ENCODE measurements around the gene ADAMTSL3.

Gene ADAMTSL3

GRCh38 chr15:83654379-83655236 lies 685 bp downstream of the ADAMTSL3 start:
- no peak for DNase-seq (ENCODE audit: low read depth)

GRCh38 chr15:83655237-83655616 lies 1.3 kb downstream of the ADAMTSL3 start:
- DNase-seq (ENCODE audit: low read depth): no peak

GRCh38 chr15:83656192-83656591 lies 2.3 kb downstream of the ADAMTSL3 start:
- no peak for DNase-seq (ENCODE audit: low read depth)

GRCh38 chr15:83656943-83657528 lies 3.1 kb downstream of the ADAMTSL3 start:
- no peak for DNase-seq (ENCODE audit: low read depth)

GRCh38 chr15:83657549-83657948 lies 3.6 kb downstream of the ADAMTSL3 start:
- DNase-seq (ENCODE audit: low read depth): no peak

GRCh38 chr15:83658430-83659416 lies 4.8 kb downstream of the ADAMTSL3 start:
- no peak for DNase-seq (ENCODE audit: low read depth)

- DNase-seq (ENCODE audit: low read depth): no peak
These were observed 5.5 kb downstream of the ADAMTSL3 start for GRCh38 chr15:83659417-83659812.

GRCh38 chr15:83665480-83665879 lies 11.6 kb downstream of the ADAMTSL3 start:
- no peak for DNase-seq (ENCODE audit: low read depth)

- no peak for DNase-seq (ENCODE audit: low read depth)
These were observed 16.8 kb downstream of the ADAMTSL3 start for GRCh38 chr15:83670672-83671229.

GRCh38 chr15:83671603-83672002 lies 17.7 kb downstream of the ADAMTSL3 start:
- no peak for DNase-seq (ENCODE audit: low read depth)

- no peak for DNase-seq (ENCODE audit: low read depth)
These were observed 19.5 kb downstream of the ADAMTSL3 start for GRCh38 chr15:83673385-83673784.

- DNase-seq (ENCODE audit: low read depth): no peak
These were observed 28.7 kb downstream of the ADAMTSL3 start for GRCh38 chr15:83682476-83683088.

- DNase-seq (ENCODE audit: low read depth): no peak
These were observed 32.0 kb downstream of the ADAMTSL3 start for GRCh38 chr15:83685916-83686332.

- no peak for DNase-seq (ENCODE audit: low read depth)
These were observed 34.3 kb downstream of the ADAMTSL3 start for GRCh38 chr15:83688201-83688600.

- DNase-seq (ENCODE audit: low read depth): no peak
These were observed 36.8 kb downstream of the ADAMTSL3 start for GRCh38 chr15:83690676-83691075.

- DNase-seq (ENCODE audit: low read depth): no peak
These were observed 39.0 kb downstream of the ADAMTSL3 start for GRCh38 chr15:83692746-83693581.

- peak; percentile 9 for DNase-seq (ENCODE audit: low read depth)
These were observed 40.1 kb downstream of the ADAMTSL3 start for GRCh38 chr15:83694015-83694414.

- DNase-seq (ENCODE audit: low read depth): no peak
These were observed 40.6 kb downstream of the ADAMTSL3 start for GRCh38 chr15:83694536-83694935.

- no peak for DNase-seq (ENCODE audit: low read depth)
These were observed 41.3 kb downstream of the ADAMTSL3 start for GRCh38 chr15:83695246-83695645.

GRCh38 chr15:83695901-83696425 lies 42.0 kb downstream of the ADAMTSL3 start:
- no peak for DNase-seq (ENCODE audit: low read depth)
